ENCODE results near the gene AKAP11. TPM values are rescaled to one million over a fixed set of nuclear protein-coding genes. Genes with fewer than 3 reads are reported as not detected.

Gene AKAP11
- total RNA-seq, 1 experiment from 2014 or later, result 24.1 TPM

DNA sequence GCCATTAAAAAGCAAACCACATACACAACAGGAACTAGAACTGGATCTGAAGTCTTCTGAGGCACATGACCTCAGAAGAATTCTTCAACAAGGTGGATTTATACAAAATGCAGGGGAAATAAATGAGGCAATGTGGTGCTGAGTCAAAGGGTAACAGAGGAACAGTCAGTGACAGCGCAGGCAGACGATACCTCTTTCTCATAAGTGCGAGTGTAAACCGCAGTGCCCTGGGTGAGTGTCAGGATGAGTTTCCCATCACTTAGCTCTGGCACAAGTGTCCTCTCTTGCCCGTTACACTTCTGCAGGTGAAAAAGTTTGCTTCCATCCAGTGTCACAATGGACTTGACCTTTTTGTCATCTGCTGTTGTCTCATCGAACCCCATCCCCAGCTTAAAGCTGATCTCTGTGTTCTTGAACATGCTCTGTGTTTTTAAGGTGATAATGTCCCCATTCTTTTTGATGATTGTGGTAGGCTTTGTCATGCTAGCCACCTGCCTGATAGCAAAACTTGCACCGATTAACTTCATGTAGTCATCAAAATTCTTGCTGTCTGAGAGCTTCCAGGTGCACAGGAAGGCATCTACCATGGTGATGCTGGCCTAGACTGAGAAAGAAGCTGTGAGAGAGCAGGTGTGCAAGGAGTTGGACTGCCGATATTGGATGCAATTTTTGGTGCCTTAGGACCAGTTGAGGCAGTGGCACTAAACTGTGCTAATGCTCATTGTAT is 97.3 kb downstream of the AKAP11 start:
- Histone ChIP-seq H3K4me3 (ENCODE audit: low read depth, low read length, poor library complexity, severe bottlenecking) (no peak overlapping the region), H3K36me3 (ENCODE audit: insufficient read depth, low read length, poor library complexity, severe bottlenecking) (no peaks in the 10 kb centered on the region), H3K4me1 (ENCODE audit: insufficient read depth, low read length, poor library complexity, severe bottlenecking) (no peaks in the 10 kb centered on the region), H3K9me3 (ENCODE audit: low read depth, low read length, poor library complexity, severe bottlenecking) (no peaks in the 10 kb centered on the region), H3K27me3 (replicated peaks; ENCODE audit: insufficient read depth, low read depth, low read length, poor library complexity) (no peaks in the 10 kb centered on the region), H3K27ac (ENCODE audit: low read depth, low read length, poor library complexity, severe bottlenecking) (no peak overlapping the region)
- intact Hi-C loops (cut with micrococcal nuclease; ENCODE audit: unreplicated experiment), result no loop called here
- BruUV-seq (replicated peaks), result no TSS peak
- CTCF ChIA-PET, result no interaction called here
- DNase-seq (ENCODE audit: low spot score), result no peak
- TF ChIP-seq EZH2 (IDR thresholded peaks at IDR 0.05; ENCODE audit: borderline replicate concordance, low read depth, low read length, poor library complexity, severe bottlenecking), result no peak
- TF ChIP-seq, protein P1, sequence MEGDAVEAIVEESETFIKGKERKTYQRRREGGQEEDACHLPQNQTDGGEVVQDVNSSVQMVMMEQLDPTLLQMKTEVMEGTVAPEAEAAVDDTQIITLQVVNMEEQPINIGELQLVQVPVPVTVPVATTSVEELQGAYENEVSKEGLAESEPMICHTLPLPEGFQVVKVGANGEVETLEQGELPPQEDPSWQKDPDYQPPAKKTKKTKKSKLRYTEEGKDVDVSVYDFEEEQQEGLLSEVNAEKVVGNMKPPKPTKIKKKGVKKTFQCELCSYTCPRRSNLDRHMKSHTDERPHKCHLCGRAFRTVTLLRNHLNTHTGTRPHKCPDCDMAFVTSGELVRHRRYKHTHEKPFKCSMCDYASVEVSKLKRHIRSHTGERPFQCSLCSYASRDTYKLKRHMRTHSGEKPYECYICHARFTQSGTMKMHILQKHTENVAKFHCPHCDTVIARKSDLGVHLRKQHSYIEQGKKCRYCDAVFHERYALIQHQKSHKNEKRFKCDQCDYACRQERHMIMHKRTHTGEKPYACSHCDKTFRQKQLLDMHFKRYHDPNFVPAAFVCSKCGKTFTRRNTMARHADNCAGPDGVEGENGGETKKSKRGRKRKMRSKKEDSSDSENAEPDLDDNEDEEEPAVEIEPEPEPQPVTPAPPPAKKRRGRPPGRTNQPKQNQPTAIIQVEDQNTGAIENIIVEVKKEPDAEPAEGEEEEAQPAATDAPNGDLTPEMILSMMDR (conservative IDR thresholded peaks at IDR 0.05; ENCODE audit: low read depth, low read length), result no peak
- POLR2A ChIA-PET (ENCODE audit: low non-redundant PET), result no interaction called here

DNA sequence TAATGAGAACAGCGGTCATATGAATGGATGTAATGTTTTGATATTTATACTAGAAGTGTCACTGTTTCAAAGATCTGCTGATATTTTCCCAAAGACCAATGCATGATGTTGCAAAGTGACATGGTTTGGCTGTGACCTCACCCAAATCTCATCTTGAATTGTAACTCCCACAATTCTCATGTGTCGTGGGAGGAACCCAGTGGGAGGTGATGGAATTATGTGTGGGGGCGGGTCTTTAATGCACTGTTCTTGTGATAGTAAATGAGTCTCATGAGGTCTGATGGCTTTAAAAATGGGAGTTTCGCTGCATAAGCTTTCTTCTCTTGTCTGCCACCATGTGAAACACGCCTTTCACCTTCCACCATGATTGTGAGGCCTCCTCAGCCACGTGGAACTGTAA is 98.3 kb downstream of the AKAP11 start:
- peak; percentile 10 for DNase-seq (ENCODE audit: low spot score)
- CTCF ChIA-PET, result no interaction called here
- POLR2A ChIA-PET (ENCODE audit: low non-redundant PET), result no interaction called here

More for the DNA sequence above, 98.3 kb downstream of the AKAP11 start:
- TF ChIP-seq, protein P1 (conservative IDR thresholded peaks at IDR 0.05; ENCODE audit: low read depth, low read length), result no peak
- no peak for TF ChIP-seq EZH2 (IDR thresholded peaks at IDR 0.05; ENCODE audit: borderline replicate concordance, low read depth, low read length, poor library complexity, severe bottlenecking)
- no TSS peak for BruUV-seq (replicated peaks)
- Histone ChIP-seq H3K36me3 (ENCODE audit: insufficient read depth, low read length, poor library complexity, severe bottlenecking) (no peaks in the 10 kb centered on the region), H3K27ac (ENCODE audit: low read depth, low read length, poor library complexity, severe bottlenecking) (no peak overlapping the region), H3K4me1 (ENCODE audit: insufficient read depth, low read length, poor library complexity, severe bottlenecking) (no peaks in the 10 kb centered on the region), H3K27me3 (replicated peaks; ENCODE audit: insufficient read depth, low read depth, low read length, poor library complexity) (no peaks in the 10 kb centered on the region), H3K9me3 (ENCODE audit: low read depth, low read length, poor library complexity, severe bottlenecking) (no peaks in the 10 kb centered on the region), H3K4me3 (ENCODE audit: low read depth, low read length, poor library complexity, severe bottlenecking) (no peak overlapping the region)
- intact Hi-C loops (cut with micrococcal nuclease; ENCODE audit: unreplicated experiment), result no loop called here

Other genes with a start within 250 kb of the AKAP11 start
- 13.1 and 13.8 TPM in 2 replicates for gene DGKH, start 223.5 kb upstream of the AKAP11 start, total RNA-seq (2021)